HepG2 (cell line): ENCODE data around the gene CERS6. TPM values are rescaled to one million over a fixed set of nuclear protein-coding genes. Genes with fewer than 3 reads are reported as not detected.

ENCODE experiments used
- ATAC-seq: fragments of 200-7000 bp; cut with Tn5 transposase; 3 replicates; pipeline ENCODE4 v1.9.1; 2020; ENCODE audit warnings: mild to moderate bottlenecking, moderate library complexity
- BruUV-seq: library from RNA; stranded (reverse); fragments of 400-500 nt; replicated peaks from 2 replicates; lab custom pipeline; 2021; lab: Mats Ljungman, UMichigan
- CTCF ChIA-PET: fragments of 300-600 bp; formaldehyde crosslinking; extraction: SDS; loops from one replicate; lab custom pipeline; 2021; ENCODE audit warnings: low total read pairs, inconsistent platforms, low intra/inter-chr PET ratio; lab: Yijun Ruan, JAX
- POLR2A ChIA-PET: fragments of 350-600 bp; sonication (Branson Sonifier 250); formaldehyde crosslinking; loops from one replicate; lab custom pipeline; 2020; ENCODE audit warnings: antibody characterized with exemption, inconsistent platforms; lab: Yijun Ruan, JAX
- DNase-seq: peaks from one replicate; pipeline ENCODE4 v3.0.0-alpha.2; 2015; ENCODE audit warnings: low spot score
- FAIRE-seq: peaks from 3 replicates; lab custom pipeline; 2011; peaks lifted over from hg19 to GRCh38; lab: Jason Lieb, UNC
- H2AFZ ChIP-seq: one replicate; pipeline ENCODE4 v1.6.1; 2011; ENCODE audit warnings: low read length, inconsistent platforms
- H3K27ac ChIP-seq: fragments of 300-600 bp; 3 replicates; pipeline ENCODE4 v1.8.0; 2011; ENCODE audit warnings: mixed run types, mild to moderate bottlenecking, mixed read lengths, low read length, inconsistent platforms; ENCODE audit not compliant: insufficient read depth; ENCODE audit errors: extremely low read length
- H3K27me3 ChIP-seq, 2 experiments: fragments of 200-600 bp in 1 of 2; 2 replicates in 1 of 2; 3 replicates in 1 of 2; pipeline versions ENCODE4 v1.6.0 to v1.8.0; 2011; ENCODE audit warnings: low read length in 2 of 2, mild to moderate bottlenecking in 2 of 2, moderate library complexity in 2 of 2, inconsistent platforms in 1 of 2; ENCODE audit not compliant: insufficient read depth in 2 of 2, control insufficient read depth in 1 of 2
- H3K36me3 ChIP-seq, 2 experiments: fragments of 200-600 bp in 1 of 2; replicated peaks in 1 of 2; 2 replicates in 1 of 2; 3 replicates in 1 of 2; pipeline versions ENCODE4 v1.5.1 to v1.8.0; 2011; ENCODE audit warnings: low read length in 2 of 2, inconsistent platforms in 1 of 2; ENCODE audit not compliant: insufficient read depth in 2 of 2, control insufficient read depth in 1 of 2
- H3K4me1 ChIP-seq: 2 replicates; pipeline ENCODE4 v1.5.1; 2012; ENCODE audit warnings: low read length, inconsistent platforms; ENCODE audit not compliant: insufficient read depth
- H3K4me2 ChIP-seq: 2 replicates; pipeline ENCODE4 v1.6.0; 2011; ENCODE audit warnings: low read depth, low read length, inconsistent platforms
- H3K4me3 ChIP-seq, 3 experiments: fragments of 200-600 bp in 1 of 3; sonication (generic), shearing (Covaris generic) in 1 of 3; replicated peaks in 1 of 3; 2 replicates each; pipeline ENCODE4 v1.5.1; 2011 to 2016; ENCODE audit warnings: low read length in 3 of 3, inconsistent platforms in 2 of 3, low read depth in 2 of 3, mild to moderate bottlenecking in 2 of 3, control low read depth in 1 of 3, mixed read lengths in 1 of 3; ENCODE audit not compliant: insufficient read depth in 1 of 3
- H3K79me2 ChIP-seq: one replicate; pipeline ENCODE4 v1.6.1; 2011; ENCODE audit warnings: low read length, inconsistent platforms; ENCODE audit not compliant: insufficient read depth
- H3K9ac ChIP-seq: 2 replicates; pipeline ENCODE4 v1.6.0; 2011; ENCODE audit warnings: mild to moderate bottlenecking, low read depth, low read length, inconsistent platforms; ENCODE audit not compliant: insufficient read depth
- H3K9me3 ChIP-seq: 2 replicates; pipeline ENCODE4 v1.5.1; 2012; ENCODE audit warnings: mild to moderate bottlenecking, low read length
- H4K20me1 ChIP-seq: 2 replicates; pipeline ENCODE4 v1.6.0; 2011; ENCODE audit warnings: inconsistent platforms, mild to moderate bottlenecking, low read length, moderate library complexity; ENCODE audit not compliant: insufficient read depth
- DNMT1 ChIP-seq: sonication (generic); formaldehyde crosslinking; IDR thresholded peaks from 2 replicates; pipeline ENCODE4 v1.5.1; 2020; ENCODE audit warnings: mild to moderate bottlenecking, missing genetic modification reagents
- FOXJ3 ChIP-seq: sonication (generic); formaldehyde crosslinking; IDR thresholded peaks from 2 replicates; pipeline ENCODE4 v1.4.0; 2020; ENCODE audit warnings: missing genetic modification reagents, mild to moderate bottlenecking, borderline replicate concordance
- KIAA2018 ChIP-seq: sonication (generic); formaldehyde crosslinking; IDR thresholded peaks from 2 replicates; pipeline ENCODE4 v1.5.0; 2020; ENCODE audit warnings: mild to moderate bottlenecking, missing genetic modification reagents, borderline replicate concordance
- MIXL1 ChIP-seq: IDR thresholded peaks from 2 replicates; pipeline ENCODE4 v1.6.1; 2016
- REPIN1 ChIP-seq: sonication (generic); formaldehyde crosslinking; IDR thresholded peaks from 2 replicates; pipeline ENCODE4 v1.8.0; 2022; ENCODE audit warnings: missing genetic modification reagents, low read depth, mild to moderate bottlenecking, borderline replicate concordance
- STAT6 ChIP-seq: sonication (generic); formaldehyde crosslinking; IDR thresholded peaks from 2 replicates; pipeline ENCODE4 v1.4.0; 2020; ENCODE audit warnings: missing genetic modification reagents, mild to moderate bottlenecking, borderline replicate concordance
- ZFP36L2 ChIP-seq: sonication (generic); formaldehyde crosslinking; IDR thresholded peaks from 2 replicates; pipeline ENCODE4 v1.4.0; 2020; ENCODE audit warnings: missing genetic modification reagents
- ZNF256 ChIP-seq: sonication (generic); formaldehyde crosslinking; conservative IDR thresholded peaks from 2 replicates; pipeline ENCODE4 v1.4.0; 2020; ENCODE audit warnings: missing genetic modification reagents
- WGBS: methylation state at CpG from one replicate; pipeline ENCODE4 v1.1.6; 2017; ENCODE audit warnings: low lambda C conversion rate; 5-methylcytosine and 5-hydroxymethylcytosine counted together
- in situ Hi-C: cut with HindIII; loops from 2 replicates; pipeline ENCODE4 v1.10.0; 2017; ENCODE audit warnings: low pct_unique_long_range_greater_than_20kb; ENCODE audit not compliant: extremely low pct_ligation_motif_present
- intact Hi-C: fragments of 100-400 bp; cut with micrococcal nuclease; formaldehyde crosslinking; loops from one replicate; pipeline ENCODE4 v1.10.0; 2022; ENCODE audit not compliant: unreplicated experiment
- polyA plus RNA-seq, 8 experiments: library from polyadenylated mRNA; depleted of rRNA in 3 of 8; stranded (reverse) in 7 of 8; unstranded in 1 of 8; fragments of >200 nt; fragmentation: Illumina TruSeq in 4 of 8; extraction: Trizol in 4 of 8; gene quantifications; 2 replicates each; pipeline versions ENCODE4 v1.2.1 to v1.2.3, GENCODE V29; 2011 to 2016; ENCODE audit warnings: low read depth in 4 of 8, missing spikeins in 1 of 8, mixed read lengths in 1 of 8; ENCODE audit not compliant: insufficient read depth in 1 of 8
- total RNA-seq, 5 experiments: library from RNA; depleted of rRNA; stranded (reverse); fragments of >200 nt; fragmentation: Illumina TruSeq; extraction: Trizol; gene quantifications; 2 replicates each; pipeline ENCODE4 v1.2.3, GENCODE V29; 2016; ENCODE audit warnings: low read depth in 1 of 5
- TF ChIP-seq, protein P1 (sequence below): sonication (generic); formaldehyde crosslinking; IDR thresholded peaks from 2 replicates; pipeline ENCODE4 v1.5.1; 2020; ENCODE audit warnings: mild to moderate bottlenecking, missing genetic modification reagents, borderline replicate concordance
- TF ChIP-seq, protein P2 (sequence below): IDR thresholded peaks from 2 replicates; pipeline ENCODE4 v1.6.1; 2018; ENCODE audit warnings: missing genetic modification reagents

The CERS6 gene
- total and polyA plus RNA-seq, 2 of the 13 experiments (the other 11 are each of a cell fraction or from before 2014, with no cell fraction given): 10.1 to 20.3 TPM

- TF ChIP-seq REPIN1 (no peak), ZFP36L2 (no peak), MIXL1 (no peak), FOXJ3 (CRISPR knock-in tag) (no peak), STAT6 (CRISPR knock-in tag) (no peak), ZNF256 (CRISPR knock-in tag) (no peak)
Measured at GRCh38 chr2:168522446-168522845, 66.4 kb downstream of the CERS6 start (continued).

DNA sequence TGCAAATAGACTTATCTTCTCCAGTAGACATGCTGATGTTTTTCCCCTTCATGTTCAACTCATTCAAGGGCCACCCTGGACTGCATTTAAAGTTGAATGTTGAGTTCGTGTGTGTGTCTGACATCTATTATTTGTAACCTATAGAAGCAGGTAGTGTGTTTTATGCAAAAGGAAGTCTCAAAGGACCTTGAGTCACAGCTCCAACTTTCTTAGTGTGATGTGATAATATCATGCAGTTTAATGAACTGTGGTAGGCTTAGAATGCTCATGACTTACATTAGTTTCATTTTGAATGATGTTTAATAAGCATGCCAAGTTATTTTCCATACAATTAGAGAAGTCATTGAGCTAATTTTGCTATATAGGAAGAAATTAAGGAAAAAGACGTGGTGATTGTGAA is 67.9 kb downstream of the CERS6 start:
- H4K20me1 ChIP-seq: no peaks in the 10 kb centered on the region
- intact Hi-C loops (no loop called here), in situ Hi-C loops (no loop called here)
- peaks cover 41% of the 10 kb centered on the region for H3K79me2 ChIP-seq
- no TSS peak for BruUV-seq
- H3K36me3 ChIP-seq: no peaks in the 10 kb centered on the region
- DNase-seq (no peak), FAIRE-seq (no peak), ATAC-seq (no peak)
- ChIA-PET CTCF (no interaction called here), POLR2A (no interaction called here)
- H3K4me1 ChIP-seq: peaks cover 9% of the 10 kb centered on the region; the same call in 1 of the 2 replicates
- 82% methylated on average over 2 of the region's 2 CpGs for WGBS
- H3K9me3 ChIP-seq: no peaks in the 10 kb centered on the region
- no peak overlapping the region for H3K27ac ChIP-seq
- H3K4me2 ChIP-seq: no peak overlapping the region
- H3K9ac ChIP-seq: no peak overlapping the region
- H2AFZ ChIP-seq: no peak overlapping the region
- no peak overlapping the region for H3K4me3 ChIP-seq
- no peaks in the 10 kb centered on the region for H3K27me3 ChIP-seq
- TF ChIP-seq DNMT1: no peak
- TF ChIP-seq KIAA2018 (CRISPR knock-in tag): no peak
- TF ChIP-seq, protein P1, sequence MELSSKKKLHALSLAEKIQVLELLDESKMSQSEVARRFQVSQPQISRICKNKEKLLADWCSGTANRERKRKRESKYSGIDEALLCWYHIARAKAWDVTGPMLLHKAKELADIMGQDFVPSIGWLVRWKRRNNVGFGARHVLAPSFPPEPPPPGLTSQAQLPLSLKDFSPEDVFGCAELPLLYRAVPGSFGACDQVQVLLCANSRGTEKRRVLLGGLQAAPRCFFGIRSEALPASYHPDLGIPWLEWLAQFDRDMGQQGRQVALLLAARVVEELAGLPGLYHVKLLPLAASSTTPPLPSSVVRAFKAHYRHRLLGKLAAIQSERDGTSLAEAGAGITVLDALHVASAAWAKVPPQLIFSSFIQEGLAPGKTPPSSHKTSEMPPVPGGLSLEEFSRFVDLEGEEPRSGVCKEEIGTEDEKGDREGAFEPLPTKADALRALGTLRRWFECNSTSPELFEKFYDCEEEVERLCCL (CRISPR knock-in tag): no peak
- TF ChIP-seq, protein P2, sequence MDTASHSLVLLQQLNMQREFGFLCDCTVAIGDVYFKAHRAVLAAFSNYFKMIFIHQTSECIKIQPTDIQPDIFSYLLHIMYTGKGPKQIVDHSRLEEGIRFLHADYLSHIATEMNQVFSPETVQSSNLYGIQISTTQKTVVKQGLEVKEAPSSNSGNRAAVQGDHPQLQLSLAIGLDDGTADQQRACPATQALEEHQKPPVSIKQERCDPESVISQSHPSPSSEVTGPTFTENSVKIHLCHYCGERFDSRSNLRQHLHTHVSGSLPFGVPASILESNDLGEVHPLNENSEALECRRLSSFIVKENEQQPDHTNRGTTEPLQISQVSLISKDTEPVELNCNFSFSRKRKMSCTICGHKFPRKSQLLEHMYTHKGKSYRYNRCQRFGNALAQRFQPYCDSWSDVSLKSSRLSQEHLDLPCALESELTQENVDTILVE (CRISPR knock-in tag): no peak
